Activated naive CD8-positive, alpha-beta T cell treated with anti-CD3 and anti-CD28 coated beads, Interleukin-2, amount 50 U/mL, for 24 hours (primary cell): Measurements from ENCODE around the gene SLITRK6.

ENCODE experiments used
- ATAC-seq: fragments of 150-1000 bp; cut with Tn5 transposase; one replicate; pipeline ENCODE4 v1.10.0; 2021
- DNase-seq: peaks from one replicate; pipeline ENCODE4 v3.0.0; 2021
- H3K27ac Mint-ChIP-seq: one replicate; pipeline ENCODE4 v1.8.0; 2021; ENCODE audit warnings: mild to moderate bottlenecking, mixed read lengths
- H3K27me3 Mint-ChIP-seq: one replicate; pipeline ENCODE4 v1.8.0; 2021; ENCODE audit warnings: mixed read lengths
- H3K36me3 Mint-ChIP-seq: one replicate; pipeline ENCODE4 v1.8.0; 2021; ENCODE audit warnings: low read depth, mixed read lengths
- H3K4me1 Mint-ChIP-seq: one replicate; pipeline ENCODE4 v1.8.0; 2021; ENCODE audit warnings: mixed read lengths
- H3K4me3 Mint-ChIP-seq: one replicate; pipeline ENCODE4 v1.8.0; 2021; ENCODE audit warnings: mild to moderate bottlenecking, moderate library complexity, mixed read lengths
- H3K9me3 Mint-ChIP-seq: one replicate; pipeline ENCODE4 v1.8.0; 2021; ENCODE audit warnings: mixed read lengths

Gene SLITRK6

GRCh38 chr13:85799097-85799582, at the start of gene SLITRK6:
TSS of gene SLITRK6 (minus strand) at chr13:85799419. CDS start at chr13:85796508, 2,911 bp downstream.
- H3K27me3 Mint-ChIP-seq = no peaks in the 10 kb centered on the region
- H3K36me3 Mint-ChIP-seq = no peaks in the 10 kb centered on the region
- DNase-seq = no peak
- no peak within 1 kb of the TSS for H3K4me3 Mint-ChIP-seq
- H3K27ac Mint-ChIP-seq = no peak within 1 kb of the TSS
- H3K9me3 Mint-ChIP-seq = peaks cover 4% of the 10 kb centered on the region
- ATAC-seq = no peak
- no peaks in the 10 kb centered on the region for H3K4me1 Mint-ChIP-seq

DNA sequence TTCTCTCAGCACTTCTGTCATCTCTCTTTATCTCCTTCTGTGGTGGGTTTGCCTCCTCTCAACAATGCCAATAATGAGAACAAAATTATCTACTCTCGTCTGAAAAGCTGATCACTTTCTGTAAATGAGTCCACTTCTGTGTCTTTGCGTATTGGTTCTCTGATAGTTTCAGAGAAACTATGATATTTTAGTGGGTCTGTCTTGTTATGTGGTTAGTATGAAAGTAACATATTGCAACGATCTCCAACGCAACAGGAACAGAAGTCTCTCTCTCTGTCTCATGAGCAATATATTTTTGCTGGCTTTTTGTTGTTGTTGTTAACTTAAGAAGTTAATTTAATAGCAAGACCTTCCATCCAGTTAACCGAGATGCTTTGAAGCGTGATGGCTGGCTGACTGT, 47.8 kb upstream of the SLITRK6 start:
- Mint-ChIP-seq H3K27ac (no peak overlapping the region), H3K4me1 (no peaks in the 10 kb centered on the region), H3K4me3 (no peak overlapping the region), H3K27me3 (no peaks in the 10 kb centered on the region), H3K36me3 (no peaks in the 10 kb centered on the region), H3K9me3 (peaks cover 13% of the 10 kb centered on the region)
- no peak for DNase-seq
- no peak for ATAC-seq

GRCh38 chr13:85841427-85841826, 42.2 kb upstream of the SLITRK6 start:
- Mint-ChIP-seq H3K4me1 (no peaks in the 10 kb centered on the region), H3K9me3 (no peaks in the 10 kb centered on the region), H3K36me3 (no peaks in the 10 kb centered on the region), H3K27ac (no peak overlapping the region), H3K27me3 (no peaks in the 10 kb centered on the region), H3K4me3 (no peak overlapping the region)
- DNase-seq = no peak
- no peak for ATAC-seq

GRCh38 chr13:85833921-85834320, 34.7 kb upstream of the SLITRK6 start:
- Mint-ChIP-seq H3K27ac (no peak overlapping the region), H3K4me1 (no peaks in the 10 kb centered on the region), H3K27me3 (no peaks in the 10 kb centered on the region), H3K9me3 (no peaks in the 10 kb centered on the region), H3K4me3 (no peak overlapping the region), H3K36me3 (no peaks in the 10 kb centered on the region)
- ATAC-seq (no peak), DNase-seq (no peak)

- Mint-ChIP-seq H3K9me3 (no peaks in the 10 kb centered on the region), H3K4me3 (no peak overlapping the region), H3K27ac (no peak overlapping the region), H3K27me3 (no peaks in the 10 kb centered on the region), H3K36me3 (no peaks in the 10 kb centered on the region), H3K4me1 (no peaks in the 10 kb centered on the region)
- ATAC-seq (no peak), DNase-seq (no peak)
Measured at GRCh38 chr13:85828094-85828684, 29.0 kb upstream of the SLITRK6 start.

DNA sequence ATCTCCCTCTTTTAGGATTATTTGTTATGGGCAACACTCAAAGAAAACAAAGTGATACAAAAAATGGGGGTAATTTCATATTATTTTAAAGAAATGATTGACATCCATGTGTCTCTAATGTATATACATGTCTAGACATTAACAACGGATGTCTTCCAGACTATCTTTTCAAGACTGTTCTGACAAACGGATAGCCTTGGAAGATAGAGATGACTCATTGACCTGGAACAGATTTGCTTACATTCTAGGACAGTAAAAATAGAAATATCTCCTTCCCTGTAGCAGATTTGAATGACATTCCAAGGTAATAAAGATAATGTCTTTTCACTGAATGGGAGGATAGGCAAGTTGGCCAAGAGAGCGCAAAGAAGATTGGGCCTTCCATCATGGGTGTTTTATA, 26.2 kb upstream of the SLITRK6 start:
- ATAC-seq (no peak), DNase-seq (no peak)
- Mint-ChIP-seq H3K27ac (no peak overlapping the region), H3K36me3 (no peaks in the 10 kb centered on the region), H3K27me3 (no peaks in the 10 kb centered on the region), H3K9me3 (peaks cover 5% of the 10 kb centered on the region), H3K4me3 (no peak overlapping the region), H3K4me1 (no peaks in the 10 kb centered on the region)

GRCh38 chr13:85823832-85824231, 24.6 kb upstream of the SLITRK6 start:
- H3K27me3 Mint-ChIP-seq = no peaks in the 10 kb centered on the region
- no peak overlapping the region for H3K4me3 Mint-ChIP-seq
- ATAC-seq (no peak), DNase-seq (no peak)
- H3K27ac Mint-ChIP-seq = no peak overlapping the region
- H3K36me3 Mint-ChIP-seq = no peaks in the 10 kb centered on the region
- peaks cover 5% of the 10 kb centered on the region for H3K9me3 Mint-ChIP-seq
- H3K4me1 Mint-ChIP-seq = no peaks in the 10 kb centered on the region

- ATAC-seq (no peak), DNase-seq (no peak)
- Mint-ChIP-seq H3K4me3 (no peak overlapping the region), H3K9me3 (peaks cover 5% of the 10 kb centered on the region), H3K27ac (no peak overlapping the region), H3K4me1 (no peaks in the 10 kb centered on the region), H3K36me3 (no peaks in the 10 kb centered on the region), H3K27me3 (no peaks in the 10 kb centered on the region)
Measured at GRCh38 chr13:85819513-85819912, 20.3 kb upstream of the SLITRK6 start.

DNA sequence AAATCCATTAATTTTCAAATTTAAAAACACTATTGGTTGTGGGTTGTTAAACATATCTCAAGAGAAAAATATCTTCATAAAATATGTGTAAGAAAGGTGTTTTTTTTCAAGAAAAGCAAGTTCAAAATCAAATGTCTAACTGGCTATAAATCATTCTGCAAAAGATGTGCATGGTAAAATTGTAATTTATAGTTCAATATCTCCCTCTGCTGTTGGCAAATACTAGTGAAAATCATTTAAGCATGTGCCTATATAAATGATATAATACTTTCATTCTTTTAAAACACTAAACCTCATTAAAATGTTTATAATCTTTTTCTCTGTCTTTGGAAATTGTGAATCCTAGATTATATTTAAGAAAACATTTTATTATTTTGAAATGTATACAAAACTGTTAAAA, 17.2 kb upstream of the SLITRK6 start:
- Mint-ChIP-seq H3K36me3 (no peaks in the 10 kb centered on the region), H3K27me3 (no peaks in the 10 kb centered on the region), H3K4me3 (no peak overlapping the region), H3K4me1 (no peaks in the 10 kb centered on the region), H3K27ac (no peak overlapping the region), H3K9me3 (no peaks in the 10 kb centered on the region)
- ATAC-seq = no peak
- no peak for DNase-seq

DNA sequence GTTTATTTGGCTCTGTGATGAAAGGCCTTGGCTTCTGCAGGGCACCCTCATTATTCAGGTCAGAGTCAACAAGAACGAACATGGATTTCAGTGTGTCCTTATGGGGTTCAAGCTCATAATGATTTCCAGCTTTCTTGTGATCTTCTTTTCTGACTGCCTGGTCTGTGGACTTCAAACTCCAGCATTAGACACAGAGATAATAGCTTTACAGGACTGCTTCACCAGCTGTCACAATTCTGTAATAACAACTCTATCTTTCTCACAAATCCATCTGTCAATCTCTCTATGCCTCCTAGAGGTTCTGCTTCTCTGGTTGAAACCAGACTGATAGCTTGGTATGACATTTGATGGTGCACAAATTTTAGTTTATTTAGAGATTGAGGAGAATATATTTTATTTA, 13.1 kb upstream of the SLITRK6 start:
- Mint-ChIP-seq H3K4me1 (no peaks in the 10 kb centered on the region), H3K36me3 (no peaks in the 10 kb centered on the region), H3K9me3 (no peaks in the 10 kb centered on the region), H3K27me3 (no peaks in the 10 kb centered on the region), H3K27ac (no peak overlapping the region), H3K4me3 (no peak overlapping the region)
- DNase-seq (no peak), ATAC-seq (no peak)

- no peak overlapping the region for H3K4me3 Mint-ChIP-seq
- no peak for ATAC-seq
- no peak overlapping the region for H3K27ac Mint-ChIP-seq
- H3K9me3 Mint-ChIP-seq = no peaks in the 10 kb centered on the region
- H3K27me3 Mint-ChIP-seq = no peaks in the 10 kb centered on the region
- DNase-seq = no peak
- H3K36me3 Mint-ChIP-seq = no peaks in the 10 kb centered on the region
- H3K4me1 Mint-ChIP-seq = no peaks in the 10 kb centered on the region
Measured at GRCh38 chr13:85808811-85809210, 9.6 kb upstream of the SLITRK6 start.

- no peak overlapping the region for H3K27ac Mint-ChIP-seq
- ATAC-seq (peak; percentile 52), DNase-seq (no peak)
- no peaks in the 10 kb centered on the region for H3K9me3 Mint-ChIP-seq
- H3K4me1 Mint-ChIP-seq = no peaks in the 10 kb centered on the region
- no peaks in the 10 kb centered on the region for H3K27me3 Mint-ChIP-seq
- H3K36me3 Mint-ChIP-seq = no peaks in the 10 kb centered on the region
- no peak overlapping the region for H3K4me3 Mint-ChIP-seq
Measured at GRCh38 chr13:85806553-85807175, 7.4 kb upstream of the SLITRK6 start.

DNA sequence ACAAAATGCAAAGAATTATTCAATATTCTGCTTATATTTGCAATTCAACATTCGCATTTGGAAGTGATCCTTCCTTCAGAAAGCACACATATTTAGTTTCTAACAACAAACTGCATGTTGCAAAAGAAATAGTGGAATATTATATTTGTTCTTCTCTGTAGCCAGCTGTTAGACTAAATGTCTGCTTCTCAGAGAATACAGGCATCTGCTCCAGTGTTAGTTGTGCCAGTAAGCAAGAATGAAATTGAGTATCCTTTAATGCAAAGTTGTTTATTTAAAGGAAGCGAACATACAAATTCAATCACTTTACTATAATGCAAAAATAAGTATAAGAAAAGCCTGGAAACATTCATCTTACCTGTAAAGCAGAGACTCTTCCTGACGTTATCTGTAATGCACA, 663 bp downstream of the SLITRK6 start:
- no peaks in the 10 kb centered on the region for H3K4me1 Mint-ChIP-seq
- peaks cover 4% of the 10 kb centered on the region for H3K9me3 Mint-ChIP-seq
- H3K27ac Mint-ChIP-seq = no peak overlapping the region
- DNase-seq = no peak
- H3K4me3 Mint-ChIP-seq = no peak overlapping the region
- H3K27me3 Mint-ChIP-seq = no peaks in the 10 kb centered on the region
- no peak for ATAC-seq
- H3K36me3 Mint-ChIP-seq = no peaks in the 10 kb centered on the region

GRCh38 chr13:85797311-85797710, 1.9 kb downstream of the SLITRK6 start:
- DNase-seq (no peak), ATAC-seq (no peak)
- H3K4me3 Mint-ChIP-seq = no peak overlapping the region
- H3K9me3 Mint-ChIP-seq = peaks cover 4% of the 10 kb centered on the region
- H3K36me3 Mint-ChIP-seq = no peaks in the 10 kb centered on the region
- no peaks in the 10 kb centered on the region for H3K27me3 Mint-ChIP-seq
- H3K27ac Mint-ChIP-seq = no peak overlapping the region
- no peaks in the 10 kb centered on the region for H3K4me1 Mint-ChIP-seq

DNA sequence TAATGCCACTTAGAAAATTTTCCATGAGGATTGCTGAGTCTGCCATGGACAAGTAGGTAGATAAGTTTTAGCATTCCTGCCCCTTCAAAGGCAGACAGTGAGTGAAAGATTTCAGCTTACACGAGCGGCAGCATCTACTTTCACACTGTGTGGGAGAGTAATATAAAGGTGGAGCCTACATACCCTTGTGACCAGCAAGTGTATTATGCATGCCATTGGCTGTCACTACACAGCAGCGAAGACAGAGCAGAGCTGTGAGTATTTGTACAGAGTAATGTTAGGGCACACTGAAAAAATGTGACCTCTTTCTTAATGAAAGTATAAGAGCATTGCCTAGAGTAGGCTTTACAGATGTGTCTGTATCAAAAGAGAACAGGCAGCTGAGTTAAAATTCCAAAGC, 14.0 kb downstream of the SLITRK6 start:
- Mint-ChIP-seq H3K27me3 (no peaks in the 10 kb centered on the region), H3K27ac (no peak overlapping the region), H3K36me3 (no peaks in the 10 kb centered on the region), H3K4me3 (no peak overlapping the region), H3K9me3 (peaks cover 4% of the 10 kb centered on the region), H3K4me1 (no peaks in the 10 kb centered on the region)
- DNase-seq = no peak
- no peak for ATAC-seq

DNA sequence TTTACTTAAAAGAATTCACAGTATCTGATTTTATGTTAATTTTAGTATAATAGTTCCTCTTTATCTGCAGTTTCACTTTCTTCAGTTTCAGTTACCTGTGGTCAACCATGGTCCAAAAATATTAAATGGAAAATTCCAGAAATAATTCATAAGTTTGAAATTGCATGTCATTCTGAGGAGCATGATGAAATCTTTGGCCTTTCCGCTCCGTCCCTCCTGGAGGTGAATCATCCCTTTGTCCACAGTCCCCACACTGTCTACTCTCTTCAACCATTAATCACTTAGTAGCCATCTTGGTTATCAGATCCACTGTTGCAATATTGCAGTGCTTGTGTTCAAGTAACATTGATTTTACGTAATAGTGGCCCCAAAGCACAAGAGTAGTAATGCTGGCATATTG, 26.9 kb downstream of the SLITRK6 start:
- ATAC-seq (no peak), DNase-seq (no peak)
- Mint-ChIP-seq H3K27me3 (no peaks in the 10 kb centered on the region), H3K27ac (no peak overlapping the region), H3K9me3 (no peaks in the 10 kb centered on the region), H3K4me3 (no peak overlapping the region), H3K36me3 (no peaks in the 10 kb centered on the region), H3K4me1 (no peaks in the 10 kb centered on the region)
